ENCODE data around the gene MTRF1L.

GRCh38 chr6:152946484-152946883 is 56.0 kb downstream of the MTRF1L start:
- TF ChIP-seq CTCF (conservative IDR thresholded peaks at IDR 0.05; ENCODE audit: low read depth, low read length) (no peak), EZH2 (IDR thresholded peaks at IDR 0.05; ENCODE audit: low read length, unreplicated experiment) (no peak)

Data from PC-3 (cell line).